Spleen (tissue), 7 donors: Measurements from ENCODE around the gene CDH13.

Experiments used
- CTCF ChIP-seq, 11 experiments: fragments of 200-600 bp in 7 of 11; fragments of 450-650 bp in 4 of 11; sonication (generic) in 4 of 11; IDR thresholded peaks in 8 of 11; conservative IDR thresholded peaks in 3 of 11; 1 replicate in 7 of 11; 2 replicates in 4 of 11; pipeline versions ENCODE4 v1.4.0 to v1.8.0; 2016 to 2021; ENCODE audit warnings: antibody characterized with exemption in 11 of 11, inconsistent platforms in 4 of 11, mild to moderate bottlenecking in 1 of 11
- POLR2A ChIP-seq, 3 donors: fragments of 450-650 bp; IDR thresholded peaks; one replicate each; pipeline ENCODE4 v1.5.1; 2017; ENCODE audit warnings: antibody characterized with exemption in 3 of 3, mild to moderate bottlenecking in 1 of 3
- POLR2AphosphoS5 ChIP-seq, 3 donors: sonication (generic); formaldehyde crosslinking; IDR thresholded peaks; one replicate each; pipeline ENCODE4 v1.5.1; 2017; ENCODE audit warnings: antibody characterized with exemption in 3 of 3
- donor health status: DM: no; HTN: no; CAD: no; lungs with moderate emphysema.
- donor health status: DM: no; HTN: no; CAD: no.
- donor health status: DM: no; HTN: no; CAD: no.

GRCh38 chr16:83842756-83843507, 1216.2 kb downstream of the CDH13 start:
- no peak for TF ChIP-seq CTCF (IDR thresholded peaks at IDR 0.05 in 8 of 11, conservative IDR thresholded peaks at IDR 0.05 in 3 of 11)
- TF ChIP-seq POLR2A (IDR thresholded peaks at IDR 0.05), result no peak
- TF ChIP-seq POLR2AphosphoS5 (IDR thresholded peaks at IDR 0.05), result no peak
